Panc1 (cell line): Measurements from ENCODE around the gene SCN1B. TPM values are rescaled to one million over a fixed set of nuclear protein-coding genes. Genes with fewer than 3 reads are reported as not detected.

ENCODE experiments used
- ATAC-seq: fragments of 200-7000 bp; cut with Tn5 transposase; 2 replicates; pipeline ENCODE4 v1.9.1; 2020; ENCODE audit warnings: mild to moderate bottlenecking, moderate library complexity
- BruUV-seq: library from RNA; stranded (reverse); fragments of 400-500 nt; replicated peaks from 2 replicates; lab custom pipeline; 2021; lab: Mats Ljungman, UMichigan
- CTCF ChIA-PET: fragments of 300-600 bp; sonication (Branson Sonifier 250); formaldehyde crosslinking; loops from one replicate; lab custom pipeline; 2022; ENCODE audit warnings: antibody characterized with exemption; lab: Charles Lee
- POLR2A ChIA-PET: fragments of 300-600 bp; sonication (Branson Sonifier 250); formaldehyde crosslinking; loops from one replicate; lab custom pipeline; 2022; ENCODE audit warnings: antibody characterized with exemption; lab: Charles Lee
- DNase-seq: peaks from one replicate; pipeline ENCODE4 v3.0.0-alpha.2; 2010; ENCODE audit warnings: low read depth, low spot score
- H3K27ac ChIP-seq: 2 replicates; pipeline ENCODE4 v1.5.1; 2011; ENCODE audit warnings: mild to moderate bottlenecking, low read length, inconsistent platforms
- H3K27me3 ChIP-seq: fragments of 200-500 bp; sonication (Bioruptor generic); 2 replicates; pipeline ENCODE4 v1.6.0; 2014; ENCODE audit warnings: low read length, inconsistent platforms; ENCODE audit not compliant: control insufficient read depth, insufficient read depth
- H3K36me3 ChIP-seq: fragments of 200-500 bp; sonication (Bioruptor generic); 2 replicates; pipeline ENCODE4 v1.5.1; 2014; ENCODE audit warnings: inconsistent platforms, mild to moderate bottlenecking, low read length, moderate library complexity; ENCODE audit not compliant: control insufficient read depth, insufficient read depth
- H3K4me1 ChIP-seq: 2 replicates; pipeline ENCODE4 v1.5.1; 2011; ENCODE audit warnings: inconsistent platforms, mild to moderate bottlenecking, low read length, moderate library complexity; ENCODE audit not compliant: control insufficient read depth, insufficient read depth
- H3K4me3 ChIP-seq, 2 experiments: 2 replicates each; pipeline ENCODE4 v1.5.1; 2011 to 2012; ENCODE audit warnings: low read depth in 2 of 2, low read length in 2 of 2, mild to moderate bottlenecking in 2 of 2, inconsistent platforms in 1 of 2, moderate library complexity in 1 of 2
- H3K9me3 ChIP-seq: fragments of 200-500 bp; sonication (Bioruptor generic); 2 replicates; pipeline ENCODE4 v1.5.1; 2014; ENCODE audit warnings: low read depth, mild to moderate bottlenecking, inconsistent platforms, low read length, moderate library complexity; ENCODE audit not compliant: control insufficient read depth, insufficient read depth
- CTCF ChIP-seq: fragments of 450-650 bp; IDR thresholded peaks from 2 replicates; pipeline ENCODE4 v1.5.1; 2017; ENCODE audit warnings: mild to moderate bottlenecking
- POLR2AphosphoS5 ChIP-seq: IDR thresholded peaks from 2 replicates; pipeline ENCODE4 v1.6.1; 2012; ENCODE audit warnings: mild to moderate bottlenecking, low read depth, low read length, moderate library complexity
- REST ChIP-seq, 2 experiments: IDR thresholded peaks; 2 replicates each; pipeline ENCODE4 v1.6.1; 2011 to 2012; ENCODE audit warnings: low read depth in 2 of 2, control low read depth in 1 of 2, low read length in 1 of 2, mild to moderate bottlenecking in 1 of 2, moderate library complexity in 1 of 2; ENCODE audit not compliant: insufficient read depth in 1 of 2
- SIN3A ChIP-seq: IDR thresholded peaks from 2 replicates; pipeline ENCODE4 v1.6.1; 2012; ENCODE audit warnings: low read depth, mild to moderate bottlenecking, low read length, moderate library complexity, borderline replicate concordance; ENCODE audit not compliant: insufficient read depth
- TCF7L2 ChIP-seq: IDR thresholded peaks from 2 replicates; pipeline ENCODE4 v1.6.1; 2011; ENCODE audit warnings: mild to moderate bottlenecking, low read depth, low read length, inconsistent platforms
- in situ Hi-C: cut with HindIII; loops from 2 replicates; pipeline ENCODE4 v1.10.0; 2016; ENCODE audit warnings: low sequenced_read_pairs, low pct_unique_long_range_greater_than_20kb
- intact Hi-C: fragments of 100-400 bp; cut with micrococcal nuclease; formaldehyde crosslinking; loops from one replicate; pipeline ENCODE4 v1.10.0; 2022; ENCODE audit not compliant: unreplicated experiment
- total RNA-seq: library from RNA; stranded (reverse); gene quantifications from one replicate; pipeline ENCODE4 v1.2.1, GENCODE V29; 2021; ENCODE audit not compliant: unreplicated experiment

The SCN1B gene
- total RNA-seq, 1 experiment from 2014 or later: 4.6 TPM

- TF ChIP-seq CTCF (no peak), REST (IDR thresholded peaks at IDR 0.05; ENCODE audit: insufficient read depth in 1 of 2, low read depth in 2 of 2, low read length in 1 of 2) (no peak), POLR2AphosphoS5 (no peak), SIN3A (no peak), TCF7L2 (no peak)
- POLR2A ChIA-PET: interaction anchor here (0.5 kb wide), 1 partner anchor 65 kb away, joined by 11 read pairs; no protein-coding TSS in a partner anchor
These were observed 33.9 kb downstream of the SCN1B start for GRCh38 chr19:35063940-35064818.

GRCh38 chr19:35065574-35065973 lies 35.3 kb downstream of the SCN1B start:
- H3K27me3 ChIP-seq: no peaks in the 10 kb centered on the region
- in situ Hi-C loops: no loop called here
- peaks cover 2% of the 10 kb centered on the region; the same call in 1 of the 2 replicates for H3K9me3 ChIP-seq
- POLR2A ChIA-PET: no interaction called here
- TF ChIP-seq REST (IDR thresholded peaks at IDR 0.05; ENCODE audit: insufficient read depth in 1 of 2, low read depth in 2 of 2, low read length in 1 of 2) (no peak), TCF7L2 (no peak), POLR2AphosphoS5 (no peak), SIN3A (no peak), CTCF (no peak)
- H3K36me3 ChIP-seq: no peaks in the 10 kb centered on the region
- H3K27ac ChIP-seq: no peak overlapping the region
- BruUV-seq: no TSS peak
- ATAC-seq: no peak
- no peaks in the 10 kb centered on the region for H3K4me1 ChIP-seq
- CTCF ChIA-PET: no interaction called here
- intact Hi-C loops: loop anchor here (5.0 kb wide), 1 partner anchor 72 kb away; the partner anchor contains the start of genes FXYD1 and LGI4
- H3K4me3 ChIP-seq: no peak overlapping the region
- DNase-seq: no peak

More at GRCh38 chr19:35063940-35064818, 33.9 kb downstream of the SCN1B start:
- CTCF ChIA-PET: no interaction called here
- peak; percentile 13 for DNase-seq
- no peak overlapping the region for H3K4me3 ChIP-seq
- no TSS peak for BruUV-seq
- H3K36me3 ChIP-seq: no peaks in the 10 kb centered on the region
- no peaks in the 10 kb centered on the region for H3K4me1 ChIP-seq
- H3K27ac ChIP-seq: no peak overlapping the region
- intact Hi-C loops: no loop called here
- no peak for ATAC-seq
- no peaks in the 10 kb centered on the region for H3K9me3 ChIP-seq
- no peaks in the 10 kb centered on the region for H3K27me3 ChIP-seq
- in situ Hi-C loops: no loop called here
